Chondrocyte (in vitro differentiated cells): ENCODE results near the gene USP17L5. TPM values are rescaled to one million over a fixed set of nuclear protein-coding genes. Genes with fewer than 3 reads are reported as not detected.
"Not testable (repeated sequence)": the region's sequence is repeated elsewhere in the genome, so short reads cannot be mapped to it uniquely, and the experiment has no call there.

Experiments used
- DNase-seq: peaks from one replicate; pipeline ENCODE4 v3.0.0; 2021; ENCODE audit warnings: mixed read lengths, low spot score
- H3K27ac Mint-ChIP-seq: one replicate; pipeline ENCODE4 v1.8.0; 2021; ENCODE audit warnings: mild to moderate bottlenecking, moderate library complexity, mixed read lengths; ENCODE audit not compliant: unreplicated experiment
- H3K27me3 Mint-ChIP-seq: 2 replicates; pipeline ENCODE4 v1.8.0; 2021; ENCODE audit warnings: low read depth, mixed read lengths
- H3K36me3 Mint-ChIP-seq: 2 replicates; pipeline ENCODE4 v1.8.0; 2021; ENCODE audit warnings: low read depth, mixed read lengths
- H3K4me1 Mint-ChIP-seq: 2 replicates; pipeline ENCODE4 v1.8.0; 2021; ENCODE audit warnings: low read depth, mild to moderate bottlenecking, mixed read lengths
- H3K4me3 Mint-ChIP-seq: one replicate; pipeline ENCODE4 v1.8.0; 2021; ENCODE audit warnings: mild to moderate bottlenecking, moderate library complexity, mixed read lengths; ENCODE audit not compliant: unreplicated experiment
- H3K9me3 Mint-ChIP-seq: 2 replicates; pipeline ENCODE4 v1.8.0; 2021; ENCODE audit warnings: low read depth, mixed read lengths
- long read RNA-seq: library from polyadenylated mRNA; stranded (forward); transcript quantifications from one replicate; pipeline ENCODE4 v2.0.0, GENCODE V29; 2021
- total RNA-seq: library from RNA; stranded (reverse); gene quantifications from 3 replicates; pipeline ENCODE4 v1.2.1, GENCODE V29; 2021

The USP17L5 gene
- total RNA-seq: not detected in 3 replicates
- long read RNA-seq: 0 reads

GRCh38 chr4:9339103-9339502 is at the start of gene USP17L5:
Gene USP17L5 (plus strand): TSS chr4:9339403. CDS start chr4:9339403, 0 bp downstream.
- not testable (repeated sequence) for H3K9me3 Mint-ChIP-seq, H3K27me3 Mint-ChIP-seq, H3K4me1 Mint-ChIP-seq, H3K36me3 Mint-ChIP-seq, DNase-seq, H3K4me3 Mint-ChIP-seq, H3K27ac Mint-ChIP-seq

GRCh38 chr4:9324191-9324590 is 15.0 kb upstream of the USP17L5 start:
- not testable (repeated sequence) for H3K27ac Mint-ChIP-seq, H3K4me1 Mint-ChIP-seq, DNase-seq

GRCh38 chr4:9324865-9325264 is 14.3 kb upstream of the USP17L5 start, which contains the start of gene USP17L24:
Gene USP17L24 (plus strand): TSS chr4:9325165. CDS start chr4:9325165, 0 bp downstream.
- H3K27me3 Mint-ChIP-seq, H3K27ac Mint-ChIP-seq, DNase-seq, H3K36me3 Mint-ChIP-seq, H3K4me1 Mint-ChIP-seq, H3K4me3 Mint-ChIP-seq, H3K9me3 Mint-ChIP-seq: not testable (repeated sequence)

More at GRCh38 chr4:9324191-9324590, 15.0 kb upstream of the USP17L5 start:
- H3K4me3 Mint-ChIP-seq, H3K36me3 Mint-ChIP-seq, H3K9me3 Mint-ChIP-seq, H3K27me3 Mint-ChIP-seq: not testable (repeated sequence)

GRCh38 chr4:9329611-9330010 is 9.6 kb upstream of the USP17L5 start, which contains the start of gene USP17L25:
Gene USP17L25 (plus strand): TSS chr4:9329911. CDS start chr4:9329911, 0 bp downstream.
- not testable (repeated sequence) for H3K9me3 Mint-ChIP-seq, H3K27ac Mint-ChIP-seq, H3K4me1 Mint-ChIP-seq, H3K36me3 Mint-ChIP-seq, H3K27me3 Mint-ChIP-seq, DNase-seq, H3K4me3 Mint-ChIP-seq

GRCh38 chr4:9334358-9334757 is 4.8 kb upstream of the USP17L5 start, which contains the start of gene USP17L26:
Gene USP17L26 (plus strand): TSS chr4:9334658. CDS start chr4:9334658, 0 bp downstream.
- H3K9me3 Mint-ChIP-seq, H3K27ac Mint-ChIP-seq, DNase-seq, H3K4me3 Mint-ChIP-seq, H3K27me3 Mint-ChIP-seq, H3K4me1 Mint-ChIP-seq, H3K36me3 Mint-ChIP-seq: not testable (repeated sequence)

- H3K27me3 Mint-ChIP-seq, H3K4me1 Mint-ChIP-seq, H3K4me3 Mint-ChIP-seq, H3K36me3 Mint-ChIP-seq, DNase-seq, H3K27ac Mint-ChIP-seq, H3K9me3 Mint-ChIP-seq: not testable (repeated sequence)
These were observed 4.6 kb downstream of the USP17L5 start, which contains the start of gene USP17L27 for GRCh38 chr4:9343848-9344247. Gene USP17L27 (plus strand): TSS chr4:9344148. CDS start chr4:9344148, 0 bp downstream.

- DNase-seq, H3K27me3 Mint-ChIP-seq, H3K4me3 Mint-ChIP-seq, H3K4me1 Mint-ChIP-seq, H3K36me3 Mint-ChIP-seq, H3K9me3 Mint-ChIP-seq, H3K27ac Mint-ChIP-seq: not testable (repeated sequence)
These were observed 9.4 kb downstream of the USP17L5 start, which contains the start of gene USP17L28 for GRCh38 chr4:9348593-9348992. Gene USP17L28 (plus strand): TSS chr4:9348893. CDS start chr4:9348893, 0 bp downstream.

- H3K9me3 Mint-ChIP-seq: not testable (repeated sequence)
These were observed 11.7 kb downstream of the USP17L5 start for GRCh38 chr4:9350866-9351265.

GRCh38 chr4:9353338-9353737 is 14.1 kb downstream of the USP17L5 start, which contains the start of gene USP17L29:
Gene USP17L29 (plus strand): TSS chr4:9353638. CDS start chr4:9353638, 0 bp downstream.
- not testable (repeated sequence) for H3K9me3 Mint-ChIP-seq, H3K4me3 Mint-ChIP-seq, H3K27ac Mint-ChIP-seq, H3K4me1 Mint-ChIP-seq, DNase-seq, H3K27me3 Mint-ChIP-seq, H3K36me3 Mint-ChIP-seq

More at GRCh38 chr4:9350866-9351265, 11.7 kb downstream of the USP17L5 start:
- DNase-seq, H3K27me3 Mint-ChIP-seq, H3K4me3 Mint-ChIP-seq, H3K27ac Mint-ChIP-seq, H3K36me3 Mint-ChIP-seq, H3K4me1 Mint-ChIP-seq: not testable (repeated sequence)

GRCh38 chr4:9362829-9363228 is 23.6 kb downstream of the USP17L5 start, which contains the start of gene USP17L30:
Gene USP17L30 (plus strand): TSS chr4:9363129. CDS start chr4:9363129, 0 bp downstream.
- not testable (repeated sequence) for H3K4me3 Mint-ChIP-seq, H3K27ac Mint-ChIP-seq, H3K4me1 Mint-ChIP-seq, H3K36me3 Mint-ChIP-seq, DNase-seq, H3K27me3 Mint-ChIP-seq, H3K9me3 Mint-ChIP-seq

GRCh38 chr4:9379881-9380280 is 40.7 kb downstream of the USP17L5 start:
- not testable (repeated sequence) for H3K27ac Mint-ChIP-seq, H3K27me3 Mint-ChIP-seq, H3K9me3 Mint-ChIP-seq, H3K4me3 Mint-ChIP-seq, H3K36me3 Mint-ChIP-seq, DNase-seq, H3K4me1 Mint-ChIP-seq
